GM19397 (cell line): Measurements from ENCODE around the gene CHMP2B.

Source experiments
- ATAC-seq: cut with Tn5 transposase; IDR thresholded peaks from one replicate; pipeline ENCODE4 v1.9.1; 2021; ENCODE audit warnings: mild to moderate bottlenecking, moderate library complexity; ENCODE audit not compliant: unreplicated experiment

The CHMP2B gene

GRCh38 chr3:87227104-87227834, at the start of gene CHMP2B:
Gene CHMP2B (plus strand): TSS chr3:87227309. CDS start chr3:87227523, 214 bp downstream.
- ATAC-seq = peak; percentile 97

GRCh38 chr3:87179642-87180041, 47.5 kb upstream of the CHMP2B start:
- no peak for ATAC-seq

GRCh38 chr3:87181551-87181950, 45.6 kb upstream of the CHMP2B start:
- ATAC-seq = no peak

- ATAC-seq = no peak
Measured at GRCh38 chr3:87182023-87182422, 45.1 kb upstream of the CHMP2B start.

- ATAC-seq = no peak
Measured at GRCh38 chr3:87186608-87187159, 40.4 kb upstream of the CHMP2B start.

GRCh38 chr3:87191175-87191574, 35.9 kb upstream of the CHMP2B start:
- no peak for ATAC-seq

- ATAC-seq = no peak
Measured at GRCh38 chr3:87191641-87192040, 35.5 kb upstream of the CHMP2B start.

GRCh38 chr3:87196879-87197278, 30.2 kb upstream of the CHMP2B start:
- ATAC-seq = no peak

- no peak for ATAC-seq
Measured at GRCh38 chr3:87197531-87197930, 29.6 kb upstream of the CHMP2B start.

GRCh38 chr3:87198774-87199173, 28.3 kb upstream of the CHMP2B start:
- no peak for ATAC-seq

- no peak for ATAC-seq
Measured at GRCh38 chr3:87199628-87200027, 27.5 kb upstream of the CHMP2B start.

- ATAC-seq = no peak
Measured at GRCh38 chr3:87200060-87200647, 27.0 kb upstream of the CHMP2B start.

- no peak for ATAC-seq
Measured at GRCh38 chr3:87201727-87202126, 25.4 kb upstream of the CHMP2B start.

GRCh38 chr3:87203809-87204208, 23.3 kb upstream of the CHMP2B start:
- no peak for ATAC-seq

GRCh38 chr3:87206070-87206469, 21.0 kb upstream of the CHMP2B start:
- no peak for ATAC-seq

GRCh38 chr3:87206635-87207034, 20.5 kb upstream of the CHMP2B start:
- no peak for ATAC-seq

GRCh38 chr3:87207460-87207859, 19.6 kb upstream of the CHMP2B start:
- no peak for ATAC-seq

GRCh38 chr3:87209111-87209510, 18.0 kb upstream of the CHMP2B start:
- ATAC-seq = no peak

GRCh38 chr3:87218560-87218959, 8.5 kb upstream of the CHMP2B start:
- ATAC-seq = no peak

- no peak for ATAC-seq
Measured at GRCh38 chr3:87219611-87220010, 7.5 kb upstream of the CHMP2B start.

GRCh38 chr3:87225659-87226058, 1.4 kb upstream of the CHMP2B start:
- no peak for ATAC-seq

- no peak for ATAC-seq
Measured at GRCh38 chr3:87227835-87228144, 681 bp downstream of the CHMP2B start.

- ATAC-seq = no peak
Measured at GRCh38 chr3:87228316-87228715, 1.2 kb downstream of the CHMP2B start.
